ENCODE results near the gene CLEC2B. TPM values are rescaled to one million over a fixed set of nuclear protein-coding genes. Genes with fewer than 3 reads are reported as not detected.

CLEC2B gene
- total RNA-seq, 1 donor from 2014 or later: 10.1 TPM

DNA sequence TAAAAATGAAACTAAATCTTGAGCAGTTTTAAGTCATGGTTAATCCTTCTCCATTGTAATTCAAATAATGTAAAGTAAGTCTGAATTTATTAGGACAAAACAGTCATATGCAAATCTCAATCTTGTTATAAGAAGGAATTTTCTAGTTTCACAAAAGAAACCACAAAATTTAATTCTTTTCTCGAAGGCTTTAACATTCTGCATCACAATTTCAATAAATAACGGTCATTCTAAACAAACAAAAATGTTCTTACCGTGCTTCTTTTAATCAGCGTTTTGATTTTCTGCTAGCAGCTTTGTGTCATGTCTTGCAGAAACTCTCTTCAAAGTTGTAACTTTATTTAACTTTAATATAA, 225 bp downstream of the CLEC2B start:
- DNase-seq (ENCODE audit: low spot score): no peak

DNA sequence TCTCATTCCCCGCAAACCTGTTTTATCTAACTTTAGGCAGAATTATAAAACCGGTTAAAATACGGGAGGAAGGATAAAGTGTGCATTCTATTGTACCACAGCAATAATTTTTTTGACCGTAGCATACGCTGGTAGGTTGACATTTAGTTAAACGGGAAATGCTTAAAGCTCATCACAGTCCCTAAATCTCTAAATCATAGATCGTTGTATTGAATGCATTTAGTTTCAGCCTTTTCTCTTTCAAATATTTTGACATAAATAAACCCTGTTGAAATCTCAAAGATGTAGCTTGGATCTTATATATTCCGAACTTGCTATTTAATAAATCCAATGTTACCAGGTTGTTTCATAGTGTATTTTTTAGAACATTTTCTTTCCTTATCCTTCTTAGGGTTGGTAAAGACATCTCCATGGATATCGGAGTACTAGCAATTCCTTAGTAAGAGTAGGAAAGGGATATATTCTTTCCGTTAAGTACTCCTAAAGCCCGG, 798 bp downstream of the CLEC2B start:
- no peak for DNase-seq (ENCODE audit: low spot score)

DNA sequence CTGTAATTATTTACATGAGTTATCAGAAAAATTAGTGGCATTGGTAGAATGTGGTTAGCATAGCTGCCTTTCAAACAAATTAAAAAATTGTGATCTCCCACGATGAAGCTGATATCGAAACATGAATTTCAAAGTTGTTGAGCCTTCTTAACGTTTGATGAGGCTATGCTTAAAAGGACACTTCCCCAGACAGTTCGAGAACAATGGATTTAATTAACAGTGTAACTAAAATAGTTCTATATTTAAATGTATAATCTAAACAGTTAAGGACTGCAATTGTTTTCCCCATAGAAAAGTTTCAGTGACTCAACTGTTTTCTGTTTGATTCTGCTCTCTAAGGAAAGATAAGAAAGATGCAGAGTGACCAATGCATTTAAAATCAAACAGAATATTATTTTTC, 1.6 kb downstream of the CLEC2B start:
- DNase-seq (ENCODE audit: low spot score): no peak

DNA sequence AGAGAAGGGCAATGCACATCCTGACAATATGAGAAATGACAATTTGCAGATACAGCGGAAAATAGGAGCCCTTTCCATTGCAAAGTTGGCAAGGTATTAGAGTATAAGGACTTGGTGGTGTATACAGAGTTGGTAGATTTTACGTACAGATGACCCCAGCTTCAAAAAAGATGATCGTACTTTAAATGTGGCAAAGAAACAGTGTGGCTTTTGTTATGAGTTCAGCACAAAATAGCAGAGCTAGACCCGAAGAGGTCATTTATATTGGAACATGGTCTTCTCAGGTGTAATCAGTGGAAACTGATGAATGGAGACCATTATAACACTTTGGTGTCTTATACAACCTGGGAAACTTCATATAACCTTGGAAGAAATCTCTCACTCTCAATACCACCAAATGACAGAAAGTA, 2.3 kb downstream of the CLEC2B start:
- DNase-seq (ENCODE audit: low spot score): no peak

DNA sequence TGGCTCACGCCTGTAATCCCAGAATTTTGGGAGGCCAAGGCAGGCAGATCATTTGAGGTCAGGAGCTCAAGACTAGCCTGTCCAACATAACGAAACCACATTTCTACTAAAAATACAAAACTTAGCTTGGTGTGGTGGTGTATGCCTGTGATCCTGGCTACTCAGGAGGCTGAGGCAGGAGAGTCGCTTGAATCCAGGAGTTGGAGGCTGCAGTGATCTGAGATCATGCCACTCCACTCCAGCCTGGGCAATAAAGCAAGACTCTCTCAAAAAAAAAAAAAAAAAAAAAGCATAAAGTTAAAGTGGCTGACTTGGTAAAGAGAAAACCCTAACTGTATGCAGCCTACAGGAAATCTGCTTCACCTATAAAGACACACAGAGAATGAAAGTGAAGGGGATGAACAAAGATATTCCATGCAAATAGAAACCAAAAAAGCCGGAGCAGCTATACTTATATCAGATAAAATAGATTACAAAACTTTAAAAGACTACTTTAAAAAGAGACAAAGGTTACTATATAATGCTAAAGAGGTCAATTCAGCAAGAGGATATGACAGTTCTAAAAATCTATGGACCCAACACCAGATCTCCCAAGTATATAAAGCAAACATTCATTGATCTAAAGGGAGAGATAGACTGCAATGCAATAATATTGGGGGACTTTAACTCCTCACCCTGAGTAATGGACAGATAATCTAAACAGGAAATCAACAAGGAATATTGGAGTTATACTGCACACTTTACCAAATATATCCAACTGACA, 4.1 kb downstream of the CLEC2B start:
- DNase-seq (ENCODE audit: low spot score): no peak

DNA sequence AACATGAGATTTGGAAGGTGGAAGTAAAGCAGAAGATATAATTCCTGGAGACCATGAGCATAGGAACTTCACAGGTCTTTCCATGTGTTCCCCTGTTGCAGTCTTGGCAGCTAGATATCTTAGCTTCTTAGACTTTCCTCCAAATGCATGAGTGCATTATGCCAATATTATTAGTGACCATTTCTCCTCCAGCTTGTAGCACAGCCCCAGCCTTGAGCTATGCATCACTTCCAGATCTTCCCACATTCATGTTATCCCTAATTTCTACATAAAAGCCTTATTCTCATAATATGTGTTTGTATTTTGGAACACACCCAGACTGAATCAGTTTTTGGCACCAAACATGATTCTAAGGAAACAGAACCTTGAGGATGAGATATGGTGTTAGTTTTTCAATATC, 11.0 kb downstream of the CLEC2B start:
- DNase-seq (ENCODE audit: low spot score): no peak

DNA sequence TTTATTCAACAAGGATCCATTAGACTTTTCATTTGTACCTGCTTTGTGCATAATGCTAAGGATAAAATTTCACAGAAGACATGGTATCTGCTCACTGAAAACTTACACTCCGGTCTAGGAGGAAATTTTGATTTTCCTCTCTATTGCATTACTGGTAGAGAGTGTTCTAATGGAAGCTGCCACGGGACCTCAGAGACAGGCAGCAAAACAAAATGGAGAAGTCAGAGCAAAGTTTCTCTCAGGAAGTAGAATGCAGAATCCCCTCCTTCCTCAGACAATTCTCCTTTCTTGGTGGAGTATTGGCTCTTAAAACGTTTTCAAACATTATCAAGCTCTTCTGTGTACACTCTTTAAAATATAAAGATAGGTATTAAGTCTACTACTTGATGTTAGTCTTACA, 12.3 kb downstream of the CLEC2B start:
- no peak for DNase-seq (ENCODE audit: low spot score)

DNA sequence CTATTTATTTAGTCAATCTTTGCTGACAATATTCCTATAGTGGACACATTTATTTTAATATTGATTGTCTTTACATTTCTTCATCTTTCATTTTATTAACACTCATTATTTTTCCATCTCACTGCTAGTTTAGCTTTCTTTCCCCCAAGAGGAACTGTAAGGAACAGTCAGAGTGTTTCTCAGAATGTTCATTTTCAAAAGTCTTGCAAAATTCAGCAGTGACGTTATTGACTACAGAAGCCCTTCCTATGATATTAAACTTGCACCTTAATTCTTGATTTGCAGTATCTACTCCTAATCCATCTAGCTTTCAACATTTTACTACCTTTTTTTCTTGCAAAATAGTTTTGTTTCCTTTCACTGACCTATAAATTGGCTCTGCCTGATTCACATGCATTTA, 13.0 kb downstream of the CLEC2B start:
- no peak for DNase-seq (ENCODE audit: low spot score)

DNA sequence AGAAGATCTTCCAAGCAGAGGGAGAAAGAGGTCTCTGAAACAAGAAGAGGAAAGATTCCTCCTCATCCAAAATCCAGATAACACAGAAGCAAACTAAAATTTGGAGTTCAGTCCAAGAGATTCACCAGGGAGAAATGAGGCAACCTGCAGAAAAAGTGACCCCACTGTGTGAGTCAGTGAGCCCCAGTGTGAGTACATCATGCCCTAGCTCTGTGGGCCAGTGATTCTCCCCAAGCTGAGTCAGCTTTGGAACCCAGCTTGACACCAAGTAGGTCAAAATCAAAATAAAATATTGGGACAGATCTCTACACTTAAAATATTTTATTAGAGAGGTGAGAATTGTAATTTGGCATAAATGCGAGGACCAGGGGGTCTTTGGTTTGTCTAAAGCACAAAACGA, 17.2 kb downstream of the CLEC2B start:
- DNase-seq (ENCODE audit: low spot score): no peak

DNA sequence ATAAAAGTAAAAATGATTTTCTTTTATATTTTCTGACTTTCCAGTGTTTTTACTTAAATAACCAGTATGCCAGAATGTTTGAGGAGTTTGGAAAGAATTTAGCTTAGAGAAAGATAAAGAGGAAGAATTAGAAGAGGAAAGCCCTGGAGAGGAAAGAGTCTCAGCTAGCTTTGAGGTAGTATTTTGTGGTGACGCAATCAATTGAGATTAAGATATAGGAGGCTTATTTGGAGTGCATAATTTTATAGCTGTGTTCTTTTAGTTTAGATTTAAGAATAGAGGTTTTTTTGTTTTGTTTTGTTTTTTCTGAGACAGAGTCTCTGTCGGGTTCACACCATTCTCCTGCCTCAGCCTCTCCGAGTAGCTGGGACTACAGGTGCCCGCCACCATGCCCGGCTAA, 18.1 kb downstream of the CLEC2B start:
- no peak for DNase-seq (ENCODE audit: low spot score)

DNA sequence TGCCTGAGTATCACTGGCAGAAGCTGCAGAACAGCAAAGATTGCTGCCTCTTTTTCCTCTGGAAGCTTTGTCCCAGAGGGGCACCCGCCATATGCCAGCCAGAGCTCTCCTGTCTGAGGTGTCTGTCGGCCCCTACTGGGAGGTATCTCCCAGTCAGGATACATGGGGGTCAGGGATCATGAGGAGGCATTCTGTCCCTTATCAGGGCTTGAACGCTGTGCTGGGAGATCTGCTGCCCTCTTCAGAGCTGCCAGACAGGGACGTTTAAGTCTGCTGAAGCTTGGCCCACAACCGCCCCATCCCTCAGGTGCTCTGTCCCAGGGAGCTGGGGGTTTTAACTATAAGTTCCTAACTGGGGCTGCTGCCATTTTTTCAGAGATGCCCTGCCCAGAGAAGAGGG, 20.3 kb downstream of the CLEC2B start:
- no peak for DNase-seq (ENCODE audit: low spot score)

DNA sequence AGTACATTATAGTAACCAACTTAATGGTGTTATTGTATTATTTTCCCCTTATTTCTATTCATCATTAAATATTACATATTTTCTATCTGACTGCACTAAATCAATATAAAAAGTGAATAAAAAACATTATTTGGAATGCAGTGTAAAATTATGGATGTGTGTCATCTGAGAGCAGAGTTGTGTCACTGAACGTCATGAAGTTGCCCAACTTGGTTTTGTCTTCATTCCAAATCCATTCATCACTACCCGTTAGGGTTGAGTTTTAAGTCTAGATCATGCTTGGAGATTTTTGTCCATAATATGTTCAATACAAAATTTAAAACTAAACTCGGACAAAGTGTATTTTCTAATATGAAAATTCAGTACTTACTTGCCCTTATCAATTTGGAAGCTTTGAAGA, 25.7 kb downstream of the CLEC2B start:
- no peak for DNase-seq (ENCODE audit: low spot score)

DNA sequence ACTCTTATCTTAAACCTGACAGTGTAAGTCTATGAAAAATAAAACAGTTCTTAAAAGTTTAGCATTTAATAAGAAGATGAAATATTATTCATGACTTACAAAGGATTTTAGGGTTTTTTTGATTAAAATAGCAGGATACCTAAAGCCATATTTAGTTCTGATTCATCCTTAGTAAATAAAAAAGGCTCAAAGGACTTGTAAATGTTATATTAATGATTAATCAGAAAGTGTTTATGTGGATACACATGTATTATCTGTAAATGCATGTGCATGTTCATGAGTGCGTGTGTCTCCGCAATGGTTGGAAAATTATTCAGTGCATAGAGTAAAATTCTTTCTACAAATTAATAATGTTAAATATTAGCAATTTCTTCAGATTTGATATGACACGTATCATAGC, 37.4 kb downstream of the CLEC2B start:
- no peak for DNase-seq (ENCODE audit: low spot score)

DNA sequence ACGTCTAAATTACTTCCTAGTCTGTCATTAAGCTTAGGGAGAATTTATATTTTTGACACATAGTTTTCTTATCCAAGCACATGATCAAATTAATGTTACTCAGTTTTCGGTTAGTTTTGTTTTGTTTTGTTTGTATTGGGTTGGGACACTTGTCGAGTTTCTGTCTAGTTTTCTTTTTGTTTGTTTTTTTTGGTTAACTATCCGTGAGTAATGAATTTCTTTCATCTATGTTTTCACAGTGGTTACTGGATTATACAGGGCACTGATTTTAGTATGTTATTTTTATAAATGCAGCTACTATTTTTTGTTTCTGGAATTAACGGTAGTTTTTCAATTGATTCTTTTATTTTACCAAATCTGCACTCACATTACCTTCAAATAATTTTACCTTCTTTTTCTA, 39.2 kb downstream of the CLEC2B start:
- DNase-seq (ENCODE audit: low spot score): no peak

DNA sequence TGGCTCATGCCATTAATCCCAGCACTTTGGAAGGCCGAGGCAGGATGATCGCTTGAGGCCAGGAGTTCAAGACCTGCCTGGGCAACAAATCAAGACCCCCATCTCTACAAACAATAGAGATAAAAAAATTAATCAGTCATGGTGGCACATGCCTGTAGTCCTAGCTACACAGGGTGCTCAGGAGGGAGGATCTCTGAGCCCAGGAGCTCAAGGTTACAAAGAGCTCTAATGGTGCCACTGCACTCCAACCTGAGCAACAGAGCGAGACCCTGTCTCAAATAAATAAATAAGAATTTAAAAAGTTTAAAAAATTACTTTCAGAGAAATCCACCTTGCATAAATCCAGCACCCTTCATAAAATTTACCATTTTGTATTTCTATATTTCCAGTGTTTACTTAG, 39.7 kb downstream of the CLEC2B start:
- DNase-seq (ENCODE audit: low spot score): no peak

DNA sequence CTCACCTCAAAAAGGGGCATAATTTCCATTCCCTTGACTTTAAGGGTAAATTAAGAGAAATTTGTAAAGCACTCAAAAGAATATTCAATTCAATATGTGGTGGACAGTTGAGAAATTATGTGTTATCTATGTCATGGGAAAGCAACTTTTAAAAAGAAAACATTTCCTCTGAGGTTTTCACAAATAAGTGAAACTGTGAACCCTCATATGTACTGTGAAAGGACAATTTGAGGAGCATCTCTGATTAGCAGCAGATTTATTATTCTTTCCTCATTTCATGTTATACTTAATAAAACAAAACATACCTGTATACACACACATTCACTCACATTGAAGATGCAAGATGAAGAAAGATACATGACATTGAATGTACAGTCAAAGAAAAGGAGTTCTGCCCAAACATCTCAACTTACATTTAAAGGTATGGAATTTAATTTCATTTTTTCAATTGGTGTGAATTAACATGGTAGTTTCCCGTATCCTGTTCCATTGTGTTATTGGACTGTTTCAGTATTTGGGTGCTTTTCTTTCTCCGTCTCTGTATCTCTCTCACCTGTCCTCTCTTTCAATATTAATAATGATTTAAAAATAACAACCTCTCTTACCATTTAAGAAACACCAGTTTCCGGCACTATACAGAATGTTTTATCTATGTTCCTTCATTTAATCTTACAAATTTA, 41.8 kb downstream of the CLEC2B start, which contains the start of gene KLRF1:
Gene KLRF1 (plus strand): TSS at position 273 of the 680 bp plus-strand sequence. CDS start 64 bp downstream, at position 337.
- DNase-seq (ENCODE audit: low spot score): no peak

DNA sequence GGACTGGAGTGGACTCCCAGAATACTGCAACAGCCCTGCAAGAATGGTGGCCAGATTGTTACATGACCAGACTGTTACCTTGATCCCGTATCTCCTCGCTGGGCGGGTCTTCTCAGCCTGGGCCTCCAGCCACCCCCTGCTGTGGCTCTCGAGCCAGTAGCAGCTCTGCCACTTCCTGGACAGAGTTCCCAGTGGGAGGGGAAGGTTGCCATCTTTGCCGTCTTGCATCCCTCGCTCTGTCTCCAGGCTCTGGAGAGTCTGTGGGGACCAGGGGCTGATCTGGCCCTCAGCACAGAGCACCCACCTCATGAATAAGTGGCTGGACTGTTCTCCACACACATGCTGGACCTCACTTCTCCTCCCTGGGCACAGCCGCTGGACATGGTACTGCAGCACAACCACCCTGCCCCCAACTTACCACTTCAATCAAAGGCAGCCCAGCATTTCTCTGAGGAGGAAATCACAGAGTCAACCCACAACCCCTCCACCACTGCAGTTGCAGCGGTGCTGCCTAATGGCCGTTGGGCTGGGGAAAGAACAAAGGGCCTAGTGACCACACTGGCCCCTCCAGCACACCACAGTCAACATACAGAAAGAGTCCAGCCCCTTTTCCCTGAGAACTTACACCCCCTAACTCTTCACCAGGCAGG, 48.7 kb downstream of the CLEC2B start:
- DNase-seq (ENCODE audit: low spot score): no peak

DNA sequence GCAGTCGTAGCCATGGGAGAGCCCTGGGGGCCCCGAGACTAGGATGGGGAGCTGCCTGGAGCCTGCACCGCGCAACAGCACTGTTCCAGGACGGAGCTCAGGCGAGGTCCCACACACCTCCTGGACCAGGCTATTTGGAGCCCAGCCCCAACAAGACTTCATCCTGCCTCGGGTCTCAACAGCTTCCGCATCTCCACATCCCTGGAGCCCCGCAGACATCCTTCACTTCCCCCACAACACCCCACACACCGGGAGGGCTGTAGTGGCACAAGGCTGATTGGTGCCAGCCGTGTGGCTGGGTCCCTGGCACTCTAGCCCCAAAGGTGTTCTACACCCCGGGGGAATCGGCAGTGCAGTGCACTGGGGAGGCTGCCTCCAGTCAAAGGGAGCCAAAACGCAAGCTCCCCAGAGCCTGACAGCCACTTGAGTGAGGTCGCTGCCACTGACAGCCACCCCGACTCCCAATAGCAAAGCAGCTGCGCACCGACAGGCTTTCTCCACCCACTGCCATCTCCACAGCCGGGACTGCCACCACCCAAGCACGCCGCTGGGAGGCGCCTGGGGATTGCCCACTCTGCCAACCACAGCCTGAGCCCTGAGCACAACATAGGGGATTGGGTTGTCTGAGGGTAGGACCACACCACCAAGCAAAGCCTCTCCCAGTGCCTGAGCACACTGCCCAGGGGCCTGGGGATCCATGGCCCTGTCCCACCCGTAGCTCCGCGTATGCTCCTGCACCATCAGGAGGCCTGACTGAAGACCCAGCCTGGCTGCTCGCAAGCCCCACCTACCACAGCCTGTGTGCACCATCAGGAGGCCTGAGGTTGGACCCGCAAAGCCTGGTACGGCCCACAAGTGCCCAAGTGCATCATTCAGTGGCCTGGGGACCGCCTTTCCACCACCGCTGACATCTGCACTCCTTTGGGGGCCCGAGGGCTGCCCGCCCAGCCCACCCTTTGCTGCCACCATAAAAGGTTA, 55.0 kb downstream of the CLEC2B start:
- peak; percentile 86 for DNase-seq (ENCODE audit: low spot score)

DNA sequence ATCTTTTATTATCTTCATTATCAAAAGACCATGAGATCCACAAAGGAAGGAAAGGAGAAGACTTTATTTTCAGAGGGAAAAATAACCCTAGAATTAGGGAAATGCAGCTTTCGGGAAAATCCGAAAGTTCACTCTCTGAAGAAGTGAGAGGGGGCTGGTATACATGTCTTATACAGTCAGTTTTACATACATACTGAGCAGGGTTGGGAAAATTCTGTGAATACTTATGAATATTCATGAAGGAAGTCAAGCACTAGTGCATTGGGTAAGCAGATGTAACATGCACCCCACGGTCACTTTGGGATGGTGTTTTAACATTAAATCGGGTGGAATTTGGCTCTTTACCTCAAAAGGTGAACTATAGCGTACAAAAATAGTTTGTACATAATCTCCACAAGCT, 57.5 kb downstream of the CLEC2B start:
- no peak for DNase-seq (ENCODE audit: low spot score)

DNA sequence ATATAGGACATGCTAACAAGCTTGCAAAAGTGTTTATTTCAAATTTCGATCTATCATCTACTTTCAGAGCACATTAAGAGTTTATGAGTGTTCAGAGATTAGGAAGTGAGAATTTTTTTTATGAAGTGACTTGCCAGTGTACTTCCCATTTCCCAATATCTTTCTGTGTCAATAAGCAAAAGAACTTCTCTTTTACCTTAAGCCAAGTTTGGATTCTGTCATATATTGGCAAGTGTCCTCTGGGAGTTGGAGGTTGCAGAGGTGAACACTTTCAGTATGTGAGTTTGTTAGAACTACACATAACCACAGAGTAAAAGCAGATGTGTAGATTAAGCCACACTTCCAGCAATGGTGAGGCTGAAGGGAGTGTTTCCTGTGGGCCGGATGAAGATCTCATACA, 58.5 kb downstream of the CLEC2B start:
- DNase-seq (ENCODE audit: low spot score): no peak

DNA sequence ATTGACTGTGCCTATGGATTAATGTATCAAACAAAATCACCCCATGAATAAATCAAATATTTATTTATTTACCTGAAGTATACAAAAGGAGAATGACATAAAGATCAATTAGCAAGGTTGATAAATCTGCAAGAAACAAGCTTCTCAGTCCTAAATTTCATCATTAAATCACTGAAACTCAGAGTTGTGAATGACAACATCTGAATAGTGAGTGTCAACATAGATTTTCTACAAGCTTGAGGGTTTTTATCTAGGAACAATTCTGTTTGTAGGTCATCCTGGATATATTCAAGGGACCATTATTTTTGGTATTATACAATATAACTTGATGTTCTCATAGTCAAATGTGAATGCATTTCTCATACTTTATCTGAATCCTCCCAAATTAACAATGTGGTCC, 59.3 kb downstream of the CLEC2B start:
- no peak for DNase-seq (ENCODE audit: low spot score)

DNA sequence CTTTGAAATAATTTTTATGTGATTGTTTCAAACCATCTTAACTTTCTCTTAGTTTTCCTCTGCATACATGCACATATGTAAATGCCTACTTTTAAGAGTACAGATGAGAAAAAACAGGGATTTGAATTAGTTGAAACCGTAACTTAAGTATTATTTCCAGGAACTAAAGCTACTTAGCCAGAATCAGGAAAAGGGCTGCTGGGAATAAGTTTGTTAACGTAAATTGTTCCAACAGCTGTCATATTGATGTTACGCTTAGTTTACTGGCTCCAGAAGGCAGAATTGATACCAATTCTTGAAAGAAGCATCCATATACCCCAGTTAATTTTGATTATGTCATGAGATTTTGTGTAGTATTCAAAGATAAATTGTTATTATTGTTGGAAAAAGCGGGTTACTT, 59.8 kb downstream of the CLEC2B start:
- no peak for DNase-seq (ENCODE audit: low spot score)
